Spleen (tissue), 7 donors: Measurements from ENCODE around the gene PNMA8B.

Experiments
- POLR2AphosphoS5 ChIP-seq, 3 donors: sonication (generic); formaldehyde crosslinking; IDR thresholded peaks; one replicate each; pipeline ENCODE4 v1.5.1; 2017; ENCODE audit warnings: antibody characterized with exemption in 3 of 3
- TF ChIP-seq, protein P1 (sequence below), 11 experiments: fragments of 200-600 bp in 7 of 11; fragments of 450-650 bp in 4 of 11; sonication (generic) in 4 of 11; IDR thresholded peaks in 8 of 11; conservative IDR thresholded peaks in 3 of 11; 1 replicate in 7 of 11; 2 replicates in 4 of 11; pipeline versions ENCODE4 v1.4.0 to v1.8.0; 2016 to 2021; ENCODE audit warnings: antibody characterized with exemption in 11 of 11, inconsistent platforms in 4 of 11, mild to moderate bottlenecking in 1 of 11
- donor health status: DM: no; HTN: no; CAD: no; lungs with moderate emphysema.
- donor health status: DM: no; HTN: no; CAD: no.
- donor health status: DM: no; HTN: no; CAD: no.

DNA sequence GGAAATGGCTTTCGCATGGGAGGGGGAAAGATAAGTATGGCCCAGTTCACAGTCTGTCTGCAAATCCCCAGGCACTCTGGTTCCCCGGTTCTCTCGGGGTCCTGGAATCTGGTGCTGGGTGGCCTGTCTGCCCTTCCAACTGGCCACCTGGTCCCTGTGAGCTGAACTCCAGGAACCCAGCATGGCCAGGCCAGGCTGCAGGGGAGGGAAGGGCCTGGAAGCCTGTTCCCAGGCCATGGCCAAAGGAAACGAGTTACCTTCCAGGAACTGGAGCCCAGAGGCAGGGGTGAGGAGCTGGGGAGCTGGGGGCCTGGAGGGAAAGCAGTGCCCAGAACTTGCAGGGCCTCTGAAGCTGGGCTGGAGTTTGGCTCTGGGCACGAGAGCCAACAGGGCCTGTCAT, 47.8 kb downstream of the PNMA8B start:
- TF ChIP-seq, protein P1, sequence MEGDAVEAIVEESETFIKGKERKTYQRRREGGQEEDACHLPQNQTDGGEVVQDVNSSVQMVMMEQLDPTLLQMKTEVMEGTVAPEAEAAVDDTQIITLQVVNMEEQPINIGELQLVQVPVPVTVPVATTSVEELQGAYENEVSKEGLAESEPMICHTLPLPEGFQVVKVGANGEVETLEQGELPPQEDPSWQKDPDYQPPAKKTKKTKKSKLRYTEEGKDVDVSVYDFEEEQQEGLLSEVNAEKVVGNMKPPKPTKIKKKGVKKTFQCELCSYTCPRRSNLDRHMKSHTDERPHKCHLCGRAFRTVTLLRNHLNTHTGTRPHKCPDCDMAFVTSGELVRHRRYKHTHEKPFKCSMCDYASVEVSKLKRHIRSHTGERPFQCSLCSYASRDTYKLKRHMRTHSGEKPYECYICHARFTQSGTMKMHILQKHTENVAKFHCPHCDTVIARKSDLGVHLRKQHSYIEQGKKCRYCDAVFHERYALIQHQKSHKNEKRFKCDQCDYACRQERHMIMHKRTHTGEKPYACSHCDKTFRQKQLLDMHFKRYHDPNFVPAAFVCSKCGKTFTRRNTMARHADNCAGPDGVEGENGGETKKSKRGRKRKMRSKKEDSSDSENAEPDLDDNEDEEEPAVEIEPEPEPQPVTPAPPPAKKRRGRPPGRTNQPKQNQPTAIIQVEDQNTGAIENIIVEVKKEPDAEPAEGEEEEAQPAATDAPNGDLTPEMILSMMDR (IDR thresholded peaks at IDR 0.05 in 8 of 11, conservative IDR thresholded peaks at IDR 0.05 in 3 of 11) = no peak
- no peak for TF ChIP-seq POLR2AphosphoS5 (IDR thresholded peaks at IDR 0.05)
